Measurements from ENCODE around the gene BCAP29.
"Not testable (repeated sequence)": the region's sequence is repeated elsewhere in the genome, so short reads cannot be mapped to it uniquely, and the experiment has no call there.

Gene BCAP29

DNA sequence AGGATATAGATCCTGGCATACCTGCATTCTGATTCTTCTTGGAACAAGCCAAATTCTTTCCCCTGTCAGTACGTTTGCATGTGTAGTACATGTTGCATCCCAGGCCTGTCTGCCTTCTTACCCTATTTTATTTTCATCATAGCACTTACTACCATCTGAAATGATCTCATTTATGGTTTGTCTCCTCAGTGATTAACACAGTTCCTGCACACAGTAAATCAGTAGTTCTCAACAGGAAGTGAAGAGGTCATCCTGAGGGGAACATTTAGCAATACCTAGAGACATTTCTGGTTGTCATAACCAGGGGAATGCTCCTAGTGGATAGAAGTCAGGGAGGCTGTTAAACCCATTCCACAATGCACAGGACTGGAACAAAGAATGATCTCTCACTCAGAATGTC is 42.4 kb downstream of the BCAP29 start:
- DNase-seq (ENCODE audit: low spot score), result no peak

DNA sequence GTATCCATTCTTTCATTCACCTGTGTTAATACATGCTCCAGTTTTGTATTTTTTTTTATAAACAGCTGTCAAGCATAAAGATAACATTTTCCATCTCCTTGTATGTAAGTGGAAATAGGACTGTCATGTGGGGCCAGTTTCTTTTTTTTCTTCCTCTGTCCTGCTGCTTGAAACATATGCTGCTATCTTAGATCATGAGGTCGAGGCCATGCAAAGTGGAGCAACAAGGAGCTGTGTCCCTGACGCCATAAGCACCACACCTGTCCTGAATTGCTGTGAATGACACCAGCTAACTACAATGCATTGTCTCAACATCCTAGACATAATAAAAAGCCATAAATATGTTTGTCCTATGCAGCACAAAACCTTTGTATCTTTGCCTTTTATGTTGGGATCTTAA is 42.8 kb downstream of the BCAP29 start:
- DNase-seq (ENCODE audit: low spot score), result no peak

DNA sequence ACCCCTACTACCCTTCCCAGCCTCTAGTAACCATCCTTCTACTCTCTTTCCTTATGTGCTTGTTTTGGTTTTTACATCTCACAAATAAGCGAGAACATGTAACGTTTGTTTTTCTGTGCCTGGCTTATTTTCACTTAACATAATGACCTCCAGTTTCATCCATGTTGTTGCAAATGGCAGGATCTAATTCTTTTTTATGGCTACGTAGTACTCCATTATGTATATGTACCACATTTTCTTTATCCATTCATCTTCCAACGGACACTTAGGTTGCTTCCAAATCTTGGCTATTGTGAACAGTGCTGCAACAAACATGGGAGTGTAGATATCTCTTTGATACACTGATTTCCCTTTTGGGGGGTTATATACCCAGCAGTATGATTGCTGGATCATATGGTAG is 47.0 kb downstream of the BCAP29 start:
- no peak for DNase-seq (ENCODE audit: low spot score)

GRCh38 chr7:107628461-107629064 is 48.5 kb downstream of the BCAP29 start:
- DNase-seq (ENCODE audit: low spot score), result no peak

GRCh38 chr7:107630342-107630741 is 50.3 kb downstream of the BCAP29 start:
- DNase-seq (ENCODE audit: low spot score), result no peak

DNA sequence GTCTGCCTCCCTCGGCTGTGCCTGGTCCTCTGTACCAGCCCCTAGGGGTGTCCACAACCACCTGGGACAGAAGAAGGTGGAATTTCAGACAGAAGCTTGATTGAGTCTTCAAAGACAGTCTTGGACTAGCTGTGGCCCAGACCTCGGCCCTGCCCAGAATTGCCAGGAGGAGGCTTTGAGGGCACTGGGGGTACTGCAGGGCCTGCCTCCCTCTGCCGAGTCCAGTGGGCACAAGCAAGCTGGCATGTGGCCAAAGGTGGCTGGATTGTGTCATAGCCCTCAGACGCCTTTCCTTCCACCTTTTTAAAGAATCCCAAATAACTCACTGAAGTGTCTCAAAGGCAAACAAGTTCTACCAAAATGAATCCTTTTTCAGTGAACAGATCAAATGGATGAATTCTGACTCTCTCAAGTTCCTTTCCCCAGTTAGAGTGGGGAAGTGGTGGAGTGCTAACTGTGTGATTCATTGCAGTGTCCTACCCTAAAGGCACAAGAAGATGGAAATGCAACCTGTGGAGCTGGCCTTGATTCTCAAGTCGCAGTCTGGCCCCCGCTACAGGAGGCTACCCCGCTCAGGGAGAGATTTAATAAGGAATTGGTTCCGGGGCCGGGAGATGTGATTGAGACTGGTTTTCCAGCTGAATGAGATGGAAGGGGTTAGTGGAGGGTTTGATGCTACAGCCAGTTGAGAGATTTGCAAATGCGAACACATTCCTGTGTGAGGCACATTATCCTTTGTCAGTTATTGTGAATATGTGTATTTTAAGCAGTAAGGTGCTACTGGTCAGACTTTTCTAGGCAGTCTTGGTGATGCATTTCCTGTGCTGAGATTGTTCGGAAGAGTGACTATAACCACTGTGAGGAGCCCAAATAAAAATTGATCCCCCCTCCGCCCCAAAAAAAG is 51.8 kb downstream of the BCAP29 start:
- DNase-seq (ENCODE audit: low spot score), result no peak

GRCh38 chr7:107632492-107632865 is 52.4 kb downstream of the BCAP29 start:
- DNase-seq (ENCODE audit: low spot score), result no peak

DNA sequence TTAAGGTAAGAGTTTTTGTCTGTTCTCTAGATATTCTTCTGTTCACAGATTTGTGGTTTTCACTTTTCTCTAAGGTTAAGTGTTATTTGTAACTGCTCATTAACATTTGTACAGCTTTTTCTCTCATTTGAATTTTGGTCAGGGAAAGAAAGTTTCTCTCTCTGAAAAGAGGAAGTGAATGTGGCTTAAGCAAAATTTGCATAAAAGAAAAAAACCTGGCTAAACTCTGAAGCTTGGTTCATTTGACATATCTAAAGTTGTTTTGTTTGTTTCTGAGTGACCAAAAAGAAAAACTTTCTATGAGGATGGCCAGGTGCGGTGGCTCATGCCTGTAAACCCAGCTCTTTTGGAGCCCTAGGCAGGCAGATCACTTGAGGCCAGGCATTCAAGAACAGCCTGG is 58.5 kb downstream of the BCAP29 start:
- DNase-seq (ENCODE audit: low spot score), result no peak

DNA sequence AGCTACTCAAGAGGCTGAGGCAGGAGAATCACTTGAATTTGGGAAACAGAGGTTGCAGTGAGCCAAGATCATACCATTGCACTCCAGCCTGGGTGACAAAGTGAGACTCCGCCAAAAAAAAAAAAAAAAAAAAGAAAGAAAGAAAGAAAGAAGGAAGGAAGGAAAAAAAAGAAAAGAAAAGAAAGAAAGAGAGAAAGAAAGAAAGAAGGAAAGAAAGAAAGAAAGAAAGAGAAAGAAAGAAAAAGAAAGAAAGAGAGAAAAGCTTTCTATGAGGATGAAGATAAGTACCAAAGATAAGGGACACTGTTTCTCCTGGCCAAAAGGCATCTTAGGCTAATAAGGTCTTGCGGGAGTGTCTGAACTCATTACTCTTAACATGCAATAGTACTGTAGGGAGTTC is 59.0 kb downstream of the BCAP29 start:
- DNase-seq (ENCODE audit: low spot score), result not testable (repeated sequence)

DNA sequence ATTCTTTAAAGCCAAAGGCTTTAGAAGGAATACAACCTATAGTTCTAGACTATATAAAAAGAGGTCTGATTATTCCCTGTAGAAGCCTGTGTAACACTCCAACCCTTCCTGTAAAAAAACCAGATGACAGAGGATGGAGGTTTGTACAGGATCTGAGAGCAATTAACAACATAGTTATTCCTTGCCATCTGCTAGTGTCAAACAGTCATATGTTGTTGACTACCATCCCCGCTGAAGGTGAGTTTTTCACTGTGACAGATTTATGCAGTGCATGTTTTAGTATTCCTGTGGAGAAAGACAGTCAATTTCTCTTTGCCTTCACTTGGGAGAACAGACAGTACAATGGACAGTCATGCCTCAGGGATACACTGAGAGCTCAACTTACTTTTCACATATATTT is 61.6 kb downstream of the BCAP29 start:
- DNase-seq (ENCODE audit: low spot score), result no peak

DNA sequence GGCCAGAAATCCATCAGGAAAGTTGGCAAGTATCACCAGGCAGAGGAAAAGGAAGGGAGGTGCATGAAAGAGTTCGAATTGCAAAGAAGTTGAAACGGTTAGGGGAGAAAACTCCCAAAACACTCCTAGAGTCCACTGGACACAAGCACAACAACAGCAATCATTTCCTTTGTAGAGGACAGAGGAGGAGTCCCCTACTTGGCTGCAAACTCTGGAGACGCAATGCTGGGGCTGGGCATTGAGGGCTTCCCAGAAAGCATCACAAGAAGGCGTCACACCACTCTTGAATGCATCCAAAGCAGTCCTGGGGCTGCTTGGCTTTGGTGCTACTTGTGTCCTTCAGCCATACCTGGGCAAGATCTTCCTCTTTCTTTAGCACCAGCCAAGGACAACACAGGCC is 62.5 kb downstream of the BCAP29 start:
- DNase-seq (ENCODE audit: low spot score), result no peak

DNA sequence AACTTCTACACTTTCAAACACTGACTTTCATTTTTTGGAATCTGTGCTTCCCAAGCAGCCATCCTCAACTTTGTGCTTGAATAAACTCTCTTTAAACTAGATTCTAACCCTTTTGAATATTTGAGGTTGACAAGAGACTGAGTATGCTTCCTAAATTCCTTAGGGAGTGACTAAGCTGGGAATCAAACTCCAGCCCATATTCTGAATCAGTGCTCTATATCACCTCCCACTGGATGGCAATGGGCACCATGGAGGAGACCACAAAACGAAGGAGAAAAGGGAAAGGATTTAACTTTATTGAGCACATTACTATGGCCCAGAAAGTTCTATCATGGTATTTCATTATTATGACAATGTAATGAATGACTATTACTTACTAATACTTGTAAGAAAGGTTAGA is 63.4 kb downstream of the BCAP29 start:
- peak; percentile 66 for DNase-seq (ENCODE audit: low spot score)

DNA sequence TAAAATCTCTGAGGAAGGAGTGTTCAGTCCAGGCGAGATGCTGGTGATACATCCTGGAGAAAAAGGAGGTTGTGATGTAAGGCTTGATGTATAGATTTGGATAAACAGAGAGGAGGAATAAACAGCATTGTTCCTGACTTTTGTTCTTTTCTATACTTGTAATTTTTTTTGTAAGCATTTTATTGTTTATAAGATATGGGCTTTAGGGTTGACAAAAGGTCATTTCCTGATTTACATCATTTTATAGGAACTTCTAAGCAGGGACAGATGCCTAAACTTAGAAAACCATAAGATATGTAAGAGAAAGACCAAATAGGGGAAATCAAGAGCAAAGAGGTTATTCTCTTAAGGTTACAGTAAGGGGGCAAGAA is 63.9 kb downstream of the BCAP29 start:
- DNase-seq (ENCODE audit: low spot score), result no peak

- no peak for DNase-seq (ENCODE audit: low spot score)
These were observed 64.4 kb downstream of the BCAP29 start for GRCh38 chr7:107644309-107644974.

DNA sequence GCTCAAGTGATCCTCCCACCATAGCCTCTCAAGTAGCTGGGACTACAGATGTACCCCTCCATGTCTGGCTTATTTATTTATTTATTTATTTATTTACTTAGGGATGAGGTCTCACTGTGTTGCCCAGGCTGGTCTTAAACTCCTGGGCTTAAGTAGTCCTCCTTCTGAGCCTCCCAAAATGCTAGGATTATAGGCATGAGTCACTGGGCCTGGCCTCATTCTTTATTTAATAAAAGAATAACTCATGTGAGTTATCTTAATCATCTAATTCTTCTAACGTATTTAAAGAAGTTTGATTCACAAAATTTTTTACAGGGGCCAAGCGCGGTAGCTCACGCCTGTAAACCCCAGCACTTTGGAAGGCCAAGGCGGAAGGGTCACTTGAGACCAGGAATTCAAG is 72.6 kb downstream of the BCAP29 start:
- DNase-seq (ENCODE audit: low spot score), result no peak

DNA sequence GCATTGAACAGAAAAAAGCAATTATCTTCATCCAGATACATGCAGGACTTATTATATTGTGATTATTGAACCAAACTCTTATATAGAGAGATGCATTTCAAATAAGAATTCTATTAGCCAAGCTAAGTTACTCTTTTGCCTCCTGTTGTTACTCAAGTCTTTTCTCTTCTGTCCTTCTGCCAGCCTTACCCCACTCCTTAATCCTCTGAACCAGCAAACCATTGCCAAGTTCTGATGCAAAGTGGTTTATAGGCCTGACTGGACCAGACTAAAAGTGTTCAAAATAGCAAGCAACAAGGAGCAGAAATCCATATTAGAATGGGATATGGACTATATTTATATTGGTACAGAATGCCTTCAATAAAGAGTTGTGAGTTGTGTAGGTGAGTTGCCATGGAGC is 78.4 kb downstream of the BCAP29 start:
- DNase-seq (ENCODE audit: low spot score), result no peak

- peak; percentile 89 for DNase-seq (ENCODE audit: low spot score)
These were observed 79.6 kb downstream of the BCAP29 start for GRCh38 chr7:107659666-107660065.

- peak; percentile 65 for DNase-seq (ENCODE audit: low spot score)
These were observed 80.5 kb downstream of the BCAP29 start, which contains the start of gene SLC26A4 for GRCh38 chr7:107660381-107661080. Gene SLC26A4, plus strand, starts transcription at chr7:107660828. Its CDS starts 814 bp downstream, at chr7:107661642.

DNA sequence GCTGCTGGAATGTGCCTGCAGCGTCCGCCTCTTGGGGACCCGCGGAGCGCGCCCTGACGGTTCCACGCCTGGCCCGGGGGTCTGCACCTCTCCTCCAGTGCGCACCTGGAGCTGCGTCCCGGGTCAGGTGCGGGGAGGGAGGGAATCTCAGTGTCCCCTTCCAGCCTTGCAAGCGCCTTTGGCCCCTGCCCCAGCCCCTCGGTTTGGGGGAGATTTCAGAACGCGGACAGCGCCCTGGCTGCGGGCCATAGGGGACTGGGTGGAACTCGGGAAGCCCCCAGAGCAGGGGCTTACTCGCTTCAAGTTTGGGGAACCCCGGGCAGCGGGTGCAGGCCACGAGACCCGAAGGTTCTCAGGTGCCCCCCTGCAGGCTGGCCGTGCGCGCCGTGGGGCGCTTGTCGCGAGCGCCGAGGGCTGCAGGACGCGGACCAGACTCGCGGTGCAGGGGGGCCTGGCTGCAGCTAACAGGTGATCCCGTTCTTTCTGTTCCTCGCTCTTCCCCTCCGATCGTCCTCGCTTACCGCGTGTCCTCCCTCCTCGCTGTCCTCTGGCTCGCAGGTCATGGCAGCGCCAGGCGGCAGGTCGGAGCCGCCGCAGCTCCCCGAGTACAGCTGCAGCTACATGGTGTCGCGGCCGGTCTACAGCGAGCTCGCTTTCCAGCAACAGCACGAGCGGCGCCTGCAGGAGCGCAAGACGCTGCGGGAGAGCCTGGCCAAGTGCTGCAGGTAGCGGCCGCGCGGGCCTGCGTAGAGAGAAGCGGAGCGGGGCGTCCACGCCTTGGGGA is 81.2 kb downstream of the BCAP29 start:
- DNase-seq (ENCODE audit: low spot score), result peak; percentile 92

DNA sequence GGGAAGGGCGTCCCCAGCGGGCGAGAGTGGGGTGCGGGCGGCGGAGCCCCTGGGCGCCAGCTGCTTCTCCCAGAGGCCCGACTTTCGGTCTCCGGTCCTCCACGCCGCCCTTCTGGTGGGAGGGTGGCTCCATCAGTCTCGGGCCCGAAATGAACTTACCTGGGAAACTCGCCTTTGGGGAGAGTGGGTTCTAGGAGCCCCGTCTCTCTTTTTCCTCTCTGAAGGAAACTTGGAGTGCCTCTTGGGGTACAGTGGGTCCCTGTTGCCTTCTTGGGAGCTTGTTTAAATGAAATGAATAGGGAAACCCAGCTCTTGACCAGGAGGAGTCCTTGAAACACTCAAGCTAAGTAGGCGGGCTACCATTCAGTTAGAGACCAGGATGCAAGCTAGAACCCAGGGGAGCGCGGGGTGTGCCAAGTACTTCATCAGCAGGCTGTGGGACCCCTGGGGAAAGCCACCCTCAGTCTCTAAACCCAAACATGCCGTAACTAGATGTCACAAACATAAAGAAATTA is 81.9 kb downstream of the BCAP29 start:
- DNase-seq (ENCODE audit: low spot score), result no peak

- DNase-seq (ENCODE audit: low spot score), result no peak
These were observed 83.2 kb downstream of the BCAP29 start for GRCh38 chr7:107663196-107663595.
